Measurements from ENCODE around the gene DISC1.

- no peak for TF ChIP-seq ZBTB7A (IDR thresholded peaks at IDR 0.05; ENCODE audit: low read depth)
- no peak for TF ChIP-seq EGR1 (IDR thresholded peaks at IDR 0.05)
- no peak for TF ChIP-seq TEAD4 (IDR thresholded peaks at IDR 0.05)
- no peak for TF ChIP-seq CEBPB (IDR thresholded peaks at IDR 0.05)
- no peak for TF ChIP-seq EP300 (IDR thresholded peaks at IDR 0.05; ENCODE audit: borderline replicate concordance)
- TF ChIP-seq YY1 (IDR thresholded peaks at IDR 0.05; ENCODE audit: low read depth) = no peak
- TF ChIP-seq RAD21 (IDR thresholded peaks at IDR 0.05; ENCODE audit: low read depth) = no peak
- TF ChIP-seq TCF12 (IDR thresholded peaks at IDR 0.05; ENCODE audit: low read depth) = no peak
- no peak for TF ChIP-seq MAX (IDR thresholded peaks at IDR 0.05)
- TF ChIP-seq, protein P1, sequence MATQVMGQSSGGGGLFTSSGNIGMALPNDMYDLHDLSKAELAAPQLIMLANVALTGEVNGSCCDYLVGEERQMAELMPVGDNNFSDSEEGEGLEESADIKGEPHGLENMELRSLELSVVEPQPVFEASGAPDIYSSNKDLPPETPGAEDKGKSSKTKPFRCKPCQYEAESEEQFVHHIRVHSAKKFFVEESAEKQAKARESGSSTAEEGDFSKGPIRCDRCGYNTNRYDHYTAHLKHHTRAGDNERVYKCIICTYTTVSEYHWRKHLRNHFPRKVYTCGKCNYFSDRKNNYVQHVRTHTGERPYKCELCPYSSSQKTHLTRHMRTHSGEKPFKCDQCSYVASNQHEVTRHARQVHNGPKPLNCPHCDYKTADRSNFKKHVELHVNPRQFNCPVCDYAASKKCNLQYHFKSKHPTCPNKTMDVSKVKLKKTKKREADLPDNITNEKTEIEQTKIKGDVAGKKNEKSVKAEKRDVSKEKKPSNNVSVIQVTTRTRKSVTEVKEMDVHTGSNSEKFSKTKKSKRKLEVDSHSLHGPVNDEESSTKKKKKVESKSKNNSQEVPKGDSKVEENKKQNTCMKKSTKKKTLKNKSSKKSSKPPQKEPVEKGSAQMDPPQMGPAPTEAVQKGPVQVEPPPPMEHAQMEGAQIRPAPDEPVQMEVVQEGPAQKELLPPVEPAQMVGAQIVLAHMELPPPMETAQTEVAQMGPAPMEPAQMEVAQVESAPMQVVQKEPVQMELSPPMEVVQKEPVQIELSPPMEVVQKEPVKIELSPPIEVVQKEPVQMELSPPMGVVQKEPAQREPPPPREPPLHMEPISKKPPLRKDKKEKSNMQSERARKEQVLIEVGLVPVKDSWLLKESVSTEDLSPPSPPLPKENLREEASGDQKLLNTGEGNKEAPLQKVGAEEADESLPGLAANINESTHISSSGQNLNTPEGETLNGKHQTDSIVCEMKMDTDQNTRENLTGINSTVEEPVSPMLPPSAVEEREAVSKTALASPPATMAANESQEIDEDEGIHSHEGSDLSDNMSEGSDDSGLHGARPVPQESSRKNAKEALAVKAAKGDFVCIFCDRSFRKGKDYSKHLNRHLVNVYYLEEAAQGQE (IDR thresholded peaks at IDR 0.05; ENCODE audit: low read depth) = no peak
Measured at GRCh38 chr1:231605149-231606100, 21.2 kb upstream of the DISC1 start.

Measured in Ishikawa (cell line).